ENCODE results near the gene SPECC1L.

DNA sequence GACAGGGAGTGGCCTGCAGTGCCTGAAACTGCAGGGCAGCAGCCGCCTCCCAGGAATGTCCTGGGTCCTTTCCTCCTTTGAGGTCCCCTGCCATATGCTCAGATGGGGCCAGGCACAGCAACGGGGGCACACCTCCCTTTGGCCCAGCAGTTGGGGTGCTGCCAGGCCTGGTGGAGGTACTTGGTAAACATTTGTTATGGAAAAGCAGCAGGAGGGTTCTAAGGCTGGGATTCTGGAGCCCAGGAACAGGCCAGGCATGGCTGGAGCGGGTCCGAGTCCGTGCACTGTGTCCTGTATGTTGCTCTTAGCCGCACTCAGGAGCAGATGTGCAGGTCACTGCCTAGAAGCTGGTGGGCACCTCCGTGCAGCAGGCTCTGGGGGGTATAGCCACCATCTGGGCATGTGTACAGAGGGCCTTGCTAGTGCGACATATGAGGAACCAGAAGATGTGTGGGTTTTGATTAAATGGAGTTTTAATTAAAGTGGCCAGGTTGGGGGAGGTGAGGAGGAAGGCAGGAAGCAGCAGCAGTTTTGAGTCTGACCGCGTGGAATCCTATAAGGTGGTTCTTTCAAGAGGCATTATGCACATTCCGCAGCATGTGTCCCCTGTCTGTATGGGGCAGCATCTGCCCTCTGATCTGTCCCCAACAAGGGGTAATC is 158.2 kb downstream of the SPECC1L start:
- TF ChIP-seq CTCF (IDR thresholded peaks at IDR 0.05 in 8 of 11, conservative IDR thresholded peaks at IDR 0.05 in 3 of 11) (no peak), POLR2A (IDR thresholded peaks at IDR 0.05) (no peak), POLR2AphosphoS5 (IDR thresholded peaks at IDR 0.05) (no peak)
